SJCRH30 (cell line): ENCODE data around the gene POLR1C. TPM values are rescaled to one million over a fixed set of nuclear protein-coding genes. Genes with fewer than 3 reads are reported as not detected.
A peak's percentile ranks its signal among the peaks of the same experiment; 100 is the strongest.
"Not testable (repeated sequence)": the region's sequence is repeated elsewhere in the genome, so short reads cannot be mapped to it uniquely, and the experiment has no call there.

Experiments
- DNase-seq, 2 experiments: peaks; one replicate each; pipeline ENCODE4 v3.0.0-alpha.2; 2015 to 2020
- H3K27ac ChIP-seq: fragments of 250-450 bp; sonication (Bioruptor Pico); 2 replicates; pipeline ENCODE4 v1.5.1; 2020; ENCODE audit warnings: mild to moderate bottlenecking, moderate library complexity
- H3K27me3 ChIP-seq: fragments of 250-450 bp; sonication (Bioruptor Pico); 2 replicates; pipeline ENCODE4 v1.5.1; 2020; ENCODE audit warnings: mild to moderate bottlenecking, moderate library complexity
- H3K36me3 ChIP-seq: fragments of 250-450 bp; sonication (Bioruptor Pico); 2 replicates; pipeline ENCODE4 v1.5.1; 2020; ENCODE audit warnings: mild to moderate bottlenecking, moderate library complexity
- H3K4me1 ChIP-seq: fragments of 250-450 bp; sonication (Bioruptor Pico); 2 replicates; pipeline ENCODE4 v1.5.1; 2020; ENCODE audit warnings: mild to moderate bottlenecking, moderate library complexity
- H3K4me3 ChIP-seq: fragments of 250-450 bp; sonication (Bioruptor Pico); 2 replicates; pipeline ENCODE4 v1.5.1; 2020; ENCODE audit warnings: mild to moderate bottlenecking, moderate library complexity
- H3K9me3 ChIP-seq: fragments of 250-450 bp; sonication (Bioruptor Pico); replicated peaks from 2 replicates; pipeline ENCODE4 v1.5.1; 2020; ENCODE audit warnings: mild to moderate bottlenecking, moderate library complexity
- total RNA-seq: library from RNA; depleted of rRNA; stranded (reverse); fragments of >200 nt; shearing (Covaris generic); gene quantifications from 2 replicates; pipeline ENCODE4 v1.2.3, GENCODE V29; 2014

The POLR1C gene
- total RNA-seq, 1 experiment from 2014 or later = 38.3 TPM

DNA sequence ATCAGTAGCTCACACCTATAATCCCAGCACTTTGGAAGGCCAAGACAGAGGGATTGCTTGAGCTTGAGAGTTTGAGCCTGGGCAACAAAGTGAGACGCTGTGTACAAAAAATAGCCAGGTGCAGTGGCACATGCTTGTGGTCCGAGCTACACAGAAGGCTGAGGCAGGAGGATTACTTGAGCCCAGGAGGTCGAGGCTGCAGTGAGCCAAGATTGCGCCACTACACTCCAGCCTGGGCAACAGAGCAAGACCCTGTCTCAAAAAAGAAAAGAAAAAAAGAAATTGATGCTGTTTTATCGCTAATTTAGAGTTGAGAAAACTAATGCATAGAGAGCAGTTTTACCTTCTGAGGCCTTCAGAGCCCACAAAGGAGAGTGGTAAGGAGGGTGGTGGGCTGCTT is 18.6 kb upstream of the POLR1C start:
- not testable (repeated sequence) for H3K27me3 ChIP-seq, DNase-seq, H3K9me3 ChIP-seq, H3K4me3 ChIP-seq, H3K27ac ChIP-seq
- Histone ChIP-seq H3K4me1 (peaks cover 22% of the 10 kb centered on the region), H3K36me3 (peaks cover 23% of the 10 kb centered on the region)

DNA sequence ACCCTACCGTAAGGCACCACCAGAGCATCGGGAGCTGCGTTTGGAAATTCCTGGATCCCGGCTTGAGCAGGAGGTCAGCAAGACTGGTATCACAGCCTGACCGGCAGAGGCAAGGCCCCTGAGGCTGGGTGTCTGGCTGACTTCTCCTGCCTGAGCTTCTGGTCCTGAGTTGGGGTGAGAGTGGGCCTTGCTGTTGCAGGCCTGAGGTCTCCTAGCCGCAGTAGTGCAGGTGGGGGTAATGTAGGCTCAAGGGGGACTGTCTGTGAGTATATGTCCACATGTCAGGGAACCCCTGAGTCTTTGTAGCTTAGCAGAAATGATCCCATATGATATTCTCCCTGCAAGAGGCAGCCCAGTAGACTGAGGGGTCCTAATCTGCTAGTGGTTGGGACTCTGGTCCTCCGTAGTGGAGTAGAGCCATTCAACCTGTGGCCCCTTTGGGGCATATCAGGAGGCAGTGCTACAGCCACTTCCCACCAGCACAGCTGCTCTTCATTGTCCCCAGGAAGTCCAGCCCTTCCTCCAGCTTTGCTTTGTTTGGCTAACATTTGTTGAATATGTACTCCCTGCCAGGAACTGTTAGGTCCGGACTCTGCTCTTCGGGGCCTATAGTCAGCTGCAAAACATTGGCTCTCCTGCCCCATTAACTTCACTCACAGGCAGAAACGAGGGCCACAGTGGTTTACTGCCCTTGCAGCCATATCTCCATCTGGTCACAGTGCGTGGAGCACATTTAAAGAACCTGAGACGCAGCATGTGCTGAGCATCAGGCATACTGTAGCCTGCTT is 17.7 kb upstream of the POLR1C start:
- Histone ChIP-seq H3K4me3 (no peak overlapping the region), H3K4me1 (peaks cover 13% of the 10 kb centered on the region), H3K27ac (no peak overlapping the region), H3K27me3 (no peaks in the 10 kb centered on the region), H3K36me3 (peaks cover 30% of the 10 kb centered on the region), H3K9me3 (no peaks in the 10 kb centered on the region)
- no peak for DNase-seq

DNA sequence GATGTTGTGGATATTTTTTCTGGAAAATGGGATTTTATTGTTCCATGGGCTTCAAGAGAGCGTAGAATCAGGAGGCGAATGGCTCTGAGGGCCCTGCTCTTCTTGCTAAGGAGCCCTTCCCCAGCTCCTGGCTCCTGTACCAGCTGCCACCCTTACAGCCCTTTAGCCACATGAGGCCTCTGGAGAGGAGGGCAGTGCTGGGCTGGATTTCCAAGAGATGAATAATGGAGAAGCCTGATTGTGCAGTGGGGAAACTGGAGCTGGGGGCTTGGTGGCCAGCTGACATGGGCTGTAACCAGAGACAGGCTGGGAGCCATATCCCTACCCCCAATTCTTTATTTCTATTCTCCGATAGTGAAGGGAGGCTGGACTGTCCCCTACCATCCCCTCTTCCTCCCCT is 16.0 kb upstream of the POLR1C start:
- H3K4me1 ChIP-seq = peaks cover 18% of the 10 kb centered on the region
- peaks cover 36% of the 10 kb centered on the region for H3K36me3 ChIP-seq
- no peak overlapping the region for H3K27ac ChIP-seq
- no peak for DNase-seq
- H3K4me3 ChIP-seq = no peak overlapping the region
- no peaks in the 10 kb centered on the region for H3K9me3 ChIP-seq
- no peaks in the 10 kb centered on the region for H3K27me3 ChIP-seq

DNA sequence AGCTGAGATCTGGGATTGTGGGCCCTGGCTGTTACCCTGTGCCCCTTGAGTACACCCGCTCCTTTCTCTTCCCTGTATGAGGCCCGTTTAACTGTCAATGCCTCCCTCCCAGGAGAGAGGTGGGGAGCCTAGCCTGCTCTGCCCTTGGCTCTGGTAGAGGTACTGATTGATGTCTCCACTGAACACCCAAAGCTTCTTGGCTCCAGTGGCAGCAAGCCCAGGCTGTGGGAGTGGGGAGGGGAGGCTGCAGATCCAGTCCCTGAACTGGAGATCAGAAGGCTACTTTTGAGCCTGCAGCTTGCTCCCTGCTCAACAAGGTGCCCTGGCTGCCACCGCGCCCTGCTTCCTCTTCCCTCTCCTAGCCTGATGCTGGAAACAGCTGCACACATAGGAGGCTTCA is 14.2 kb upstream of the POLR1C start:
- Histone ChIP-seq H3K4me3 (no peak overlapping the region), H3K27ac (no peak overlapping the region), H3K36me3 (peaks cover 39% of the 10 kb centered on the region), H3K27me3 (no peaks in the 10 kb centered on the region), H3K9me3 (no peaks in the 10 kb centered on the region), H3K4me1 (peaks cover 14% of the 10 kb centered on the region)
- DNase-seq = no peak

DNA sequence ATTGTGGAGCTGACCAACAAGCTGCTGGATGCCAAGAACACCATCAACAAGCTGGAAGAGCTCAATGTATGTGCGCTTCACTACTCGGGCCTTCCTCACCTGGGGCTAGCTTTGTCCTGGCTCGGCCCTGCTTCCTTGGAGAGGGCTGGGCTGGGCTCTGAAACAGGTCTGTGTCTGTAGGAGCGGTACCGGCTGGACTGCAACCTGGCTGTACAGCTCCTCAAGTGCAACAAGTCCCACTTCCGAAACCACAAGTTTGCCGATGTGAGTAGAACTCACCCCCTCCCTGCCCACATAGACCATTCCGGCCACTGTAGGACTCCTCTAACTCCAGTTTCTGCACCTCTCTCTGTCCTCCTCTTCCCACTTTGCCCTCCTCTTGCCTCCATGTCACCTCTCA is 13.4 kb upstream of the POLR1C start:
- H3K27ac ChIP-seq = no peak overlapping the region
- H3K27me3 ChIP-seq = no peaks in the 10 kb centered on the region
- H3K4me3 ChIP-seq = no peak overlapping the region
- H3K9me3 ChIP-seq = no peaks in the 10 kb centered on the region
- peaks cover 12% of the 10 kb centered on the region for H3K4me1 ChIP-seq
- H3K36me3 ChIP-seq = peaks cover 39% of the 10 kb centered on the region
- no peak for DNase-seq

DNA sequence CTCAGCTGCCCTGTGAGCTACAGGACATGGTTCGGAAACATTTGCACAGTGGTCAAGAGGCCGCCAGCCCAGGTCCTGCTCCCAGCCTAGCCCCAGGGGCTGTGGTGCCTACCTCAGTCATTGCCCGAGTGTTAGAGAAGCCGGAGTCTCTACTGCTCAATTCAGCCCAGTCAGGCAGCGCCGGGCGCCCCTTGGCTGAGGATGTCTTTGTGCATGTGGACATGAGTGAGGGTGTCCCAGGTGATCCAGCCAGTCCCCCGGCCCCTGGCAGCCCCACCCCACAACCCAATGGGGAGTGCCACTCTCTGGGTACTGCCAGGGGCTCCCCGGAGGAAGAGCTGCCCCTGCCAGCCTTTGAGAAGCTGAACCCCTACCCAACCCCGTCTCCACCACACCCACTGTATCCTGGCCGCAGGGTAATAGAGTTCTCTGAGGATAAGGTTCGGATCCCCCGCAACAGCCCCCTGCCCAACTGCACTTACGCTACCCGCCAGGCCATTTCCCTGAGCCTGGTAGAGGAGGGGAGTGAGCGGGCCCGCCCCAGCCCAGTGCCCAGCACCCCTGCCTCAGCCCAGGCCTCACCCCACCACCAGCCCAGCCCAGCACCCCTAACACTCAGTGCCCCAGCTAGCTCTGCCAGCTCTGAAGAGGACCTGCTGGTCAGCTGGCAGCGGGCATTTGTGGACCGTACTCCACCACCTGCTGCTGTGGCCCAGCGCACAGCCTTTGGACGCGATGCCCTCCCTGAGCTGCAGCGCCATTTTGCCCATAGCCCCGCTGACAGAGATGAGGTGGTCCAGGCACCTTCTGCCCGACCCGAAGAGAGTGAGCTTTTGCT is 11.9 kb upstream of the POLR1C start:
- Histone ChIP-seq H3K4me1 (peaks cover 12% of the 10 kb centered on the region), H3K4me3 (no peak overlapping the region), H3K36me3 (peaks cover 30% of the 10 kb centered on the region), H3K9me3 (no peaks in the 10 kb centered on the region), H3K27me3 (no peaks in the 10 kb centered on the region), H3K27ac (no peak overlapping the region)
- no peak for DNase-seq

DNA sequence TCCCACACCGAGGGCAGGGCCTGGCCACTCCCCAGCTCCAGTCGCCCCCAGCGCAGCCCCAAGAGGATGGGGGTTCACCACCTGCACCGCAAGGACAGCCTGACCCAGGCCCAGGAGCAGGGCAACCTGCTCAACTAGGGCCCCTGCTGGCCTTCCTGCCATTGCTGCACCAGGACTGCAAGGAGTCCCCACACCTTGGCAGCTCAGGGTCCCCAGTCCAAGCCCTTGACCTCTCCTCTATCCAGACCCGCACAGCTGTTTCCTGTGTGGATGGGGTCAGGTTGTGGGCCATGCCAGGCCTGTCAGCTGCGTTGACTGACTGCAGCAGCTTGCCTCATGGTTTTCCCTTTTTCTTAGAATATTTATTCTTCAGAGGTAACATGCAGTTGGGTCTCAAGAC is 11.2 kb upstream of the POLR1C start:
- peaks cover 27% of the 10 kb centered on the region for H3K36me3 ChIP-seq
- H3K9me3 ChIP-seq = no peaks in the 10 kb centered on the region
- peak; percentile 24 to 38 for DNase-seq
- H3K27ac ChIP-seq = peak overlapping the region; percentile 47
- no peaks in the 10 kb centered on the region for H3K27me3 ChIP-seq
- H3K4me1 ChIP-seq = peaks cover 12% of the 10 kb centered on the region
- H3K4me3 ChIP-seq = no peak overlapping the region

DNA sequence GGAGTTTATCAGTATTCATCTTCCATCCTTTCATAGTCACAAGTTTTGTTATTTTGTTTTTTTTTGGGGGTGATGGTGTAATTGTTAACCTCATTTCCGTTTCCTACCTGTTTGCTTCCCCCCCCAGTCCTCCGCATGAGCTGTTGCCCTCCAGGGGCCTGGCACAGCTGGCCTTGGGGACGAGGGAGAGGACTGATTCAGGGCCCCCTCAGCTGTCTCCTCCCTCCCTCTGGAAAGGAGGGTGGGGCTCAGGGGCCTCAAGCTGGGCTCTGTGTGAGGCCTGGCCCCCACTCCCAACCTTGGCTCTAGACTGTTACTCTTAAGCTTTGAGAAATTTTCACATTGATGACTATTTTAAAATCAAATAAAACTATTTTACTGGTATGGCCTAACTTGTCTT is 10.7 kb upstream of the POLR1C start:
- Histone ChIP-seq H3K27ac (peak overlapping the region; percentile 47), H3K4me1 (peaks cover 12% of the 10 kb centered on the region), H3K4me3 (no peak overlapping the region), H3K9me3 (no peaks in the 10 kb centered on the region), H3K27me3 (no peaks in the 10 kb centered on the region), H3K36me3 (peaks cover 25% of the 10 kb centered on the region)
- peak; percentile 45 to 59 for DNase-seq

DNA sequence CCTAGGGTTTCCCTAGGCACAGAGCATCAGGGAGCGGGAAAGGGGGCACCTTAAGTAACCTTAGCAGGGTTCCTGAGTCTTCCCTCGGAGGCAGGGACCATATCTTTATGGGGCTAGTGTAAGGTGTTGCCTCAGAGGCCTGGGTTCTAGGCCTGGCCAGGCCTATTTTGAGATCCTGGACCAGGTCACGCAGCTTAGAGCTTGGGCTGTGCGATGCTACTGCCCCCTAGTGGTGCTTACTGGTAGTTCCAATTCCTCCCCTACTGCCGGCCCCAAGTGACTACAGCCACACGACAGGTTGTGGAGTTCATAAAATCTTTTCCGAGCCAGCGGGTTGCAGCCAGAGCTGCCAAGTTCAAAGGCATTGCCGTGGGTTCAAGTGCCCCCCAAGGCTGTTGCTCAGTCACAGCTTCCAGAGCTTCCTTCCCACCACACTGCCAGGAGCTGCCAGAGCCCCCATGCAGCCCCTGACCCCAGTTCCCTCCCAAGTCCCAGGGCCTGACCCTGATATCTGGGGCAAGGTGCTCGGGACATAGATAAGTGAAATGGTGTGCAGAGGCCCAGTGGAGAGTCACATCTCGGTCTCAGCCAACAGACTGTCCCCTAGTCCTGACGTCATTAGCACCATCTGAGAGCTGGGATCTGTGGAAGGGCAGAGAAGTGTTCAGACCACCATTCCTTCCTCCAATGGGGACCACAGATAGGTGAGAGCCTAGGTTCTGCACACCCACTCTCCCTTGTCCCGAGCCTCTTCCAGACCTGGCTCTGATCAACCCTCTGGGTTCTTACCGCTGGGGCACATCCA is 10.0 kb upstream of the POLR1C start:
- peak; percentile 72 to 92 for DNase-seq
- Histone ChIP-seq H3K36me3 (peaks cover 22% of the 10 kb centered on the region; the same call in 1 of the 2 replicates), H3K4me1 (peaks cover 12% of the 10 kb centered on the region), H3K27me3 (no peaks in the 10 kb centered on the region), H3K4me3 (no peak overlapping the region), H3K9me3 (no peaks in the 10 kb centered on the region), H3K27ac (peak overlapping the region; percentile 47; the same call in 1 of the 2 replicates)

DNA sequence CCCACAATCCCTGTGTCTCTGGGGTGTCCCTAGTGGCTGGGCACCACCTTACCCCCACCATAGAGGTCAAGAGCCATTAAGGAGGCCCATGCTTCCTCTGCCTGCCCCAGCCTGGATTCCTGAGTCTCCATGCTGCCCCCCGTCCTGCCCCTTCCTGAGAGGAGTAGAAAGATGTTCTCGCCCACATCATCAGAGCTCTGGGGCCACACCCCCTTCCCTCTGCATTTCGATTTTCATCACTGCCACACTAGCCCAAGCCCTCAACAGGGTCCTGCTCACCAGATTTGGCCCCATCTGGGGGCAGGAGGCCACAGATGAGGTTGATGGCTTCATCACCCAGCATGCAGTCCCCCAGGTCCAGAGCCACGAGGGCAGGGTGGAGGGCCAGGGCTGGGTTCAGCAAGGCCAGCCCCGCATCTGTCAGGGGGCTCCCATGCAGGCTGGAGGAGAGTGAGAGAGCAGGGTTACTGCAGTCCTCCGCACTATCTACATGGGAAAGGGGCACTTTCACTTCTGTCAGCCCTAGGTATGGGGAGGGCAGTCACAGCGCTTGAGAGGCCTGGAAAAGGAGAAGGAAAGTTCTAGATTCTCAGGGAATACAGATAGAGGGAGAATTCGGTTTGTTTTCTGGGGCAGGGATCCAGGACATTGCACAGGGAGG is 8.3 kb upstream of the POLR1C start:
- Histone ChIP-seq H3K27ac (no peak overlapping the region), H3K4me1 (peaks cover 12% of the 10 kb centered on the region), H3K27me3 (no peaks in the 10 kb centered on the region), H3K9me3 (no peaks in the 10 kb centered on the region), H3K36me3 (peaks cover 13% of the 10 kb centered on the region; the same call in 1 of the 2 replicates), H3K4me3 (no peak overlapping the region)
- DNase-seq = no peak

DNA sequence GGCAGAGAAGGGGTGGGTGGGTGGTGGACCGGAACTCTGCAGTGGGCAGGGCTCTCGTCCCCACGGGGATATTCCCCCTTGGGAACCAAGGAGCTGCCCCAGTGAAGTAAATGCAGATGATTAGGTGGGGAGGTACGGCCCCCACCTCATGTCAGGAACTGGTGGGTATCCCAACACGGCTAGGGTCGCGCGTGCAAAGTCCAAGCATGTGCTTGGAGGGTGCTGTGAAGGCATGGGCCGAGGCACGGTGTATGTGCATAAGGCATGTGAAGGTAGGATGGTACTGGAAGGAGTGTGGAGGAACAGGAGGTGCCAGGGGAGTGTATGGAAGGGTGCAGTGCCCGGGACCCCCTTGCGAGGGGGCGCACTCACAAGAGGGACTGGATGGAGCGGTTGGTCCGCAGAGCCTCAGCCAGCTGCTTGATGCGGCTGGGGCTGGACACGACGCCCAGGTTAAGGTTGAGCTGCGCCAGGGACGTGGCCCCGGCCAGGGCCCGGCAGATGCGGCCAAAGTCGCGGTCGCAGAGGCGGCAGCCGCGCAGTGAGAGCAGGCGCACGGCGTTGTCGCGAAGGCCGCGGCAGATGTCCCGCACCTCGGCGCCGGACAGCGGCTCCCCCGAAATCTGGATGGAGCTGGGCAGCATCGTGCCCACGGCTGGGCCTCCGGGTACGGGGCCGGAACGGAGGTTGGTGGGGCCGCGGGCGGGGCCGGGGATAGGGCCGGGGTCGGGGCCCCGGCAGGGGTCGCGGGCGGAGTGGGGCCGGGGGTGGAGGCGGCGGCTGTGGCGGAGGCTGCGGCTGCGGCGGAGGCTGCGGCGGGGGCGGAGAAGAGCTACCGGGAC is 7.5 kb upstream of the POLR1C start:
- Histone ChIP-seq H3K4me1 (peaks cover 12% of the 10 kb centered on the region), H3K9me3 (no peaks in the 10 kb centered on the region), H3K27me3 (no peaks in the 10 kb centered on the region), H3K36me3 (peaks cover 8% of the 10 kb centered on the region; the same call in 1 of the 2 replicates), H3K27ac (no peak overlapping the region), H3K4me3 (peak overlapping the region; percentile 55)
- no peak for DNase-seq

DNA sequence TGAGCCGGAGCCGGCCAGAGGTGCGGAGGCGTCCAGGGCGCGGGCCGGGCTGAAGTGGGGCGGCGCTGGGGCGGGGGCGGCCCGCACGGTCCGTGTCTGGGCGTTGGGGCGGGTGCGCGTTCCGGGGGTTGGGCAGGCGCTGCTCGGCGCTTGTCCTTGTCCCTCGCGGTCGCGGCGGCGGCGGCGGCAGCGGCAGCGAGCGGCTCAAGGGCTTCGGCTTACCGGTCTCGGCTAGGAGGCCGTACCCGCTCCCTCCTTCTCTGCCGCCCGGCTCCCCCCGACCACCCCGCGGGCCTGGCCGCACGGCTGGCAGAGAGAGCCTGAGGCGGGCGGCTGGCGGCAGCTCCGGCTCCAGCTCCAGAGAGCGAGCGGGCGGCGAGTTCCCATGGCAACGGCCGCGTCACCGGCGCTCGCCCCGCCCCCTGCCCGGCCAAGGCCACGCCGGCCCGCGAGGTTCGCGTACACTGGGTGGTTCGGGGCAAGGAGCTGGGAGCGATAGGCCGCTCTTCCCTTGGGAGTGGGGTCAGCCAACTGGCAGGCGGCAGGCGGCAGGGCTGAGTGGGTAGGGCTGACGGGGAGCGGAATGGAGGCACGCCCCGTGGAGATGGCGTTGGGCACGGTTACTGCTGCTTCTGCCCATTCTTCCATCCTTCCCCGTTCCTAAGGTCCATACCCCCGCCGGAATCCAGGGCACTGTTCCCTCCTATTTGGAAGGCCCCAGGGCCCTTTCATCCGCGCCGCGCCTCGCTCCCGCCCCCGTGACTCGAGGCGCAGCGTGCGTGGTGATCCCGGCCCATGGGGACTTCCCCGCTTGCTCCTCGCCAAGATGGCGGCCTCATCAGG is 6.7 kb upstream of the POLR1C start, which contains the start of gene LRRC73:
Gene LRRC73, minus strand, starts transcription at position 363 of the 843 bp plus-strand sequence. CDS start 561 bp downstream, outside the sequence.
- Histone ChIP-seq H3K27me3 (no peaks in the 10 kb centered on the region), H3K4me1 (peaks cover 12% of the 10 kb centered on the region), H3K4me3 (peak within 1 kb of the TSS; percentile 55), H3K9me3 (no peaks in the 10 kb centered on the region), H3K36me3 (peaks cover 5% of the 10 kb centered on the region; the same call in 1 of the 2 replicates), H3K27ac (no peak within 1 kb of the TSS)
- peak; percentile 79 to 83 for DNase-seq

DNA sequence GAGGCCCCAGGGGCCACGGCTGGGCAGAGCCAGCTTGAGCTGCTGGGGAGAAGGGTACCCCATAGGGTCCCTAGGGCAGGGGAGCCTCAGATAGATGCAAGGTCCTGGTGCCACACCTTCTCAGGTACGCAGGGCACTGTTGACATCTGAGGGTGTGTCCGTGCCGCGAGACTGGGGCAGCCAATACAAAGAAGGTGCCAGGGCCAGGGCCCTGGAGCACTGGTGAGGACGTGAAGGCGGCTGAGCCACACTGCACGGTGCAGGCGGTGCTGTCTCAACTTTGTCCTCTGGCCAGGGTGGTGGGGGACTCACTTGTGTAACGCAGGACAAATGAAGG is 6.1 kb upstream of the POLR1C start:
- no peak overlapping the region for H3K27ac ChIP-seq
- peaks cover 4% of the 10 kb centered on the region for H3K36me3 ChIP-seq
- H3K9me3 ChIP-seq = no peaks in the 10 kb centered on the region
- DNase-seq = no peak
- no peak overlapping the region for H3K4me3 ChIP-seq
- no peaks in the 10 kb centered on the region for H3K27me3 ChIP-seq
- H3K4me1 ChIP-seq = peaks cover 8% of the 10 kb centered on the region
